ENCODE measurements around the gene CSF3R.
"Not testable (repeated sequence)": the region's sequence is repeated elsewhere in the genome, so short reads cannot be mapped to it uniquely, and the experiment has no call there.

CSF3R gene

GRCh38 chr1:36481091-36481490, 1.6 kb downstream of the CSF3R start:
- H3K23ac ChIP-seq (ENCODE audit: low read length in 2 of 2): no peak overlapping the region
- H3K4ac ChIP-seq (ENCODE audit: low read depth in 1 of 2, low read length in 2 of 2): no peak overlapping the region
- H2AFZ ChIP-seq (ENCODE audit: low read depth, low read length): no peak overlapping the region
- H3K9ac ChIP-seq (ENCODE audit: low read length): no peak overlapping the region
- H2BK12ac ChIP-seq (ENCODE audit: low read length in 2 of 2): no peak overlapping the region
- H3K4me3 ChIP-seq (ENCODE audit: insufficient read depth in 1 of 2, low read depth in 1 of 2, low read length in 2 of 2): no peak overlapping the region
- H3K27ac ChIP-seq (ENCODE audit: low read length, poor library complexity, severe bottlenecking): no peak overlapping the region
- no peak overlapping the region for H2AK5ac ChIP-seq (ENCODE audit: low read length, severe bottlenecking)
- H4K8ac ChIP-seq (ENCODE audit: low read length): no peak overlapping the region
- H3K79me1 ChIP-seq (replicated peaks; ENCODE audit: low read length, poor library complexity, severe bottlenecking): no peaks in the 10 kb centered on the region
- H3K36me3 ChIP-seq (ENCODE audit: control insufficient read depth in 1 of 2, insufficient read depth in 2 of 2, low read depth in 1 of 2, low read length in 2 of 2): no peaks in the 10 kb centered on the region
- no peak overlapping the region for H3K4me2 ChIP-seq (ENCODE audit: low read length, poor library complexity, severe bottlenecking)
- 78% methylated on average over 6 of the region's 6 CpGs for WGBS
- no peak overlapping the region for H3K18ac ChIP-seq (ENCODE audit: low read depth in 1 of 2, low read length in 2 of 2)
- H3K9me3 ChIP-seq (ENCODE audit: control insufficient read depth, low read length): no peaks in the 10 kb centered on the region
- H2BK120ac ChIP-seq (ENCODE audit: low read depth, low read length): no peak overlapping the region
- no peak overlapping the region for H2BK15ac ChIP-seq (ENCODE audit: low read depth, poor library complexity, severe bottlenecking)
- DNase-seq: no peak
- no peak overlapping the region for H4K91ac ChIP-seq (ENCODE audit: low read length)
- H3K4me1 ChIP-seq (ENCODE audit: control insufficient read depth, insufficient read depth, low read depth, low read length): peaks cover 2% of the 10 kb centered on the region
- H3K14ac ChIP-seq (ENCODE audit: low read length in 2 of 2): no peak overlapping the region
- peaks cover 44 to 52% of the 10 kb centered on the region in 2 experiments for H3K27me3 ChIP-seq (ENCODE audit: control insufficient read depth in 1 of 2, insufficient read depth in 1 of 2, low read length in 2 of 2)
- no peak overlapping the region for H2BK5ac ChIP-seq (ENCODE audit: low read depth, low read length, poor library complexity, severe bottlenecking)

- H4K8ac ChIP-seq (ENCODE audit: low read length): no peak overlapping the region
- H3K23ac ChIP-seq (ENCODE audit: low read length in 2 of 2): no peak overlapping the region
- no peak overlapping the region for H2AFZ ChIP-seq (ENCODE audit: low read depth, low read length)
- H3K14ac ChIP-seq (ENCODE audit: low read length in 2 of 2): no peak overlapping the region
- no peak overlapping the region for H3K18ac ChIP-seq (ENCODE audit: low read depth in 1 of 2, low read length in 2 of 2)
- no peak overlapping the region for H2BK15ac ChIP-seq (ENCODE audit: low read depth, poor library complexity, severe bottlenecking)
- no peak overlapping the region for H2BK120ac ChIP-seq (ENCODE audit: low read depth, low read length)
- H3K36me3 ChIP-seq (ENCODE audit: control insufficient read depth in 1 of 2, insufficient read depth in 2 of 2, low read depth in 1 of 2, low read length in 2 of 2): no peaks in the 10 kb centered on the region
- no peaks in the 10 kb centered on the region for H3K9me3 ChIP-seq (ENCODE audit: control insufficient read depth, low read length)
- H3K9ac ChIP-seq (ENCODE audit: low read length): no peak overlapping the region
- 74% methylated on average over 2 of the region's 2 CpGs for WGBS
- no peak overlapping the region for H2AK5ac ChIP-seq (ENCODE audit: low read length, severe bottlenecking)
- H3K4me2 ChIP-seq (ENCODE audit: low read length, poor library complexity, severe bottlenecking): no peak overlapping the region
- DNase-seq: no peak
- peaks cover 2% of the 10 kb centered on the region for H3K4me1 ChIP-seq (ENCODE audit: control insufficient read depth, insufficient read depth, low read depth, low read length)
- no peak overlapping the region for H4K91ac ChIP-seq (ENCODE audit: low read length)
- no peak overlapping the region for H3K27ac ChIP-seq (ENCODE audit: low read length, poor library complexity, severe bottlenecking)
- H2BK12ac ChIP-seq (ENCODE audit: low read length in 2 of 2): no peak overlapping the region
- no peak overlapping the region for H3K4ac ChIP-seq (ENCODE audit: low read depth in 1 of 2, low read length in 2 of 2)
- H3K79me1 ChIP-seq (replicated peaks; ENCODE audit: low read length, poor library complexity, severe bottlenecking): no peaks in the 10 kb centered on the region
- peaks cover 38 to 54% of the 10 kb centered on the region in 2 experiments for H3K27me3 ChIP-seq (ENCODE audit: control insufficient read depth in 1 of 2, insufficient read depth in 1 of 2, low read length in 2 of 2)
- no peak overlapping the region for H2BK5ac ChIP-seq (ENCODE audit: low read depth, low read length, poor library complexity, severe bottlenecking)
- H3K4me3 ChIP-seq (ENCODE audit: insufficient read depth in 1 of 2, low read depth in 1 of 2, low read length in 2 of 2): no peak overlapping the region
Measured at GRCh38 chr1:36480161-36480560, 2.6 kb downstream of the CSF3R start.

GRCh38 chr1:36479505-36480051, 3.1 kb downstream of the CSF3R start:
- Histone ChIP-seq H3K4me2 (ENCODE audit: low read length, poor library complexity, severe bottlenecking) (no peak overlapping the region), H3K18ac (ENCODE audit: low read depth in 1 of 2, low read length in 2 of 2) (no peak overlapping the region), H3K4ac (ENCODE audit: low read depth in 1 of 2, low read length in 2 of 2) (no peak overlapping the region), H3K9ac (ENCODE audit: low read length) (no peak overlapping the region), H3K9me3 (ENCODE audit: control insufficient read depth, low read length) (no peaks in the 10 kb centered on the region), H2AFZ (ENCODE audit: low read depth, low read length) (no peak overlapping the region), H3K27me3 (ENCODE audit: control insufficient read depth in 1 of 2, insufficient read depth in 1 of 2, low read length in 2 of 2) (peaks cover 38 to 58% of the 10 kb centered on the region in 2 experiments), H3K14ac (ENCODE audit: low read length in 2 of 2) (no peak overlapping the region), H3K4me3 (ENCODE audit: insufficient read depth in 1 of 2, low read depth in 1 of 2, low read length in 2 of 2) (no peak overlapping the region), H2BK5ac (ENCODE audit: low read depth, low read length, poor library complexity, severe bottlenecking) (no peak overlapping the region), H4K8ac (ENCODE audit: low read length) (no peak overlapping the region), H2BK15ac (ENCODE audit: low read depth, poor library complexity, severe bottlenecking) (no peak overlapping the region), H3K36me3 (ENCODE audit: control insufficient read depth in 1 of 2, insufficient read depth in 2 of 2, low read depth in 1 of 2, low read length in 2 of 2) (no peaks in the 10 kb centered on the region), H2BK12ac (ENCODE audit: low read length in 2 of 2) (no peak overlapping the region), H3K4me1 (ENCODE audit: control insufficient read depth, insufficient read depth, low read depth, low read length) (peaks cover 2% of the 10 kb centered on the region), H3K27ac (ENCODE audit: low read length, poor library complexity, severe bottlenecking) (no peak overlapping the region), H3K79me1 (replicated peaks; ENCODE audit: low read length, poor library complexity, severe bottlenecking) (no peaks in the 10 kb centered on the region), H4K91ac (ENCODE audit: low read length) (no peak overlapping the region), H3K23ac (ENCODE audit: low read length in 2 of 2) (no peak overlapping the region), H2BK120ac (ENCODE audit: low read depth, low read length) (no peak overlapping the region), H2AK5ac (ENCODE audit: low read length, severe bottlenecking) (no peak overlapping the region)
- DNase-seq: no peak
- WGBS: 82% methylated on average over 2 of the region's 2 CpGs

- not testable (repeated sequence) for H4K8ac ChIP-seq (ENCODE audit: low read length); H3K9me3 ChIP-seq (ENCODE audit: control insufficient read depth, low read length); H2BK5ac ChIP-seq (ENCODE audit: low read depth, low read length, poor library complexity, severe bottlenecking); H2BK120ac ChIP-seq (ENCODE audit: low read depth, low read length); H2BK12ac ChIP-seq (ENCODE audit: low read length in 2 of 2); H2AFZ ChIP-seq (ENCODE audit: low read depth, low read length); H3K23ac ChIP-seq (ENCODE audit: low read length in 2 of 2); H3K36me3 ChIP-seq (ENCODE audit: control insufficient read depth in 1 of 2, insufficient read depth in 2 of 2, low read depth in 1 of 2, low read length in 2 of 2); H3K4me2 ChIP-seq (ENCODE audit: low read length, poor library complexity, severe bottlenecking); H4K91ac ChIP-seq (ENCODE audit: low read length); DNase-seq; H3K18ac ChIP-seq (ENCODE audit: low read depth in 1 of 2, low read length in 2 of 2); H3K9ac ChIP-seq (ENCODE audit: low read length); H3K79me1 ChIP-seq (replicated peaks; ENCODE audit: low read length, poor library complexity, severe bottlenecking); H3K4ac ChIP-seq (ENCODE audit: low read depth in 1 of 2, low read length in 2 of 2); H3K4me1 ChIP-seq (ENCODE audit: control insufficient read depth, insufficient read depth, low read depth, low read length); H3K14ac ChIP-seq (ENCODE audit: low read length in 2 of 2); H3K27ac ChIP-seq (ENCODE audit: low read length, poor library complexity, severe bottlenecking); H3K4me3 ChIP-seq (ENCODE audit: insufficient read depth in 1 of 2, low read depth in 1 of 2, low read length in 2 of 2); H2BK15ac ChIP-seq (ENCODE audit: low read depth, poor library complexity, severe bottlenecking); H2AK5ac ChIP-seq (ENCODE audit: low read length, severe bottlenecking)
- peaks cover 33 to 63% of the 10 kb centered on the region in 2 experiments for H3K27me3 ChIP-seq (ENCODE audit: control insufficient read depth in 1 of 2, insufficient read depth in 1 of 2, low read length in 2 of 2)
- whole genome bisulfite sequencing: 85% methylated on average over 13 of the region's 13 CpGs
Measured at GRCh38 chr1:36477615-36478014, 5.1 kb downstream of the CSF3R start.

Data from mesenchymal stem cell (in vitro differentiated cells and primary cell).